Dermis microvascular lymphatic vessel endothelial cell (primary cell): ENCODE measurements around the gene BCAS3. TPM values are rescaled to one million over a fixed set of nuclear protein-coding genes. Genes with fewer than 3 reads are reported as not detected.

Experiments used
- DNase-seq, 2 donors: peaks; one replicate each; pipeline versions ENCODE4 v3.0.0 to v3.0.0-alpha.2; 2010; ENCODE audit warnings: low read depth in 2 of 2
- total RNA-seq: library from RNA; depleted of rRNA; stranded (reverse); fragments of >200 nt; gene quantifications from 2 replicates; pipeline ENCODE4 v1.2.1, GENCODE V29; 2014

The BCAS3 gene
- total RNA-seq, 1 donor from 2014 or later: 11.3 TPM

GRCh38 chr17:61393550-61393903 lies 715.9 kb downstream of the BCAS3 start:
- no peak for DNase-seq

- DNase-seq: no peak
Measured at GRCh38 chr17:61393904-61394629, 716.4 kb downstream of the BCAS3 start.

- DNase-seq: no peak
Measured at GRCh38 chr17:61394630-61395408, 717.2 kb downstream of the BCAS3 start.

- no peak for DNase-seq
Measured at GRCh38 chr17:61395409-61395982, 717.8 kb downstream of the BCAS3 start.

- no peak for DNase-seq
Measured at GRCh38 chr17:61395983-61396585, 718.4 kb downstream of the BCAS3 start.

GRCh38 chr17:61396586-61397085 lies 719.0 kb downstream of the BCAS3 start:
- no peak for DNase-seq

- no peak for DNase-seq
Measured at GRCh38 chr17:61397086-61397842, 719.6 kb downstream of the BCAS3 start.

- DNase-seq: no peak
Measured at GRCh38 chr17:61398721-61399130, 721.1 kb downstream of the BCAS3 start.

GRCh38 chr17:61399131-61400065 lies 721.7 kb downstream of the BCAS3 start, which contains the start of gene TBX2:
Gene TBX2, plus strand, starts transcription at chr17:61399843. Its CDS starts 334 bp downstream, at chr17:61400177.
- DNase-seq: no peak

GRCh38 chr17:61400066-61400716 lies 722.5 kb downstream of the BCAS3 start:
- DNase-seq: peak in 1 of 2 donors; percentile 6

GRCh38 chr17:61400717-61401388 lies 723.2 kb downstream of the BCAS3 start:
- DNase-seq: no peak

GRCh38 chr17:61401389-61402072 lies 723.9 kb downstream of the BCAS3 start:
- DNase-seq: no peak

GRCh38 chr17:61402073-61402541 lies 724.5 kb downstream of the BCAS3 start:
- no peak for DNase-seq

GRCh38 chr17:61402978-61403800 lies 725.5 kb downstream of the BCAS3 start:
- DNase-seq: no peak

- no peak for DNase-seq
Measured at GRCh38 chr17:61403801-61404662, 726.4 kb downstream of the BCAS3 start.

- no peak for DNase-seq
Measured at GRCh38 chr17:61404663-61404912, 726.9 kb downstream of the BCAS3 start.
